Islet of Langerhans (tissue), 1 donor: Measurements from ENCODE around the gene EEFSEC.

Source experiments
- FAIRE-seq: peaks from one replicate; lab custom pipeline; 2011; peaks lifted over from hg19 to GRCh38; lab: Jason Lieb, UNC

EEFSEC gene

GRCh38 chr3:128336337-128337156 lies 183.3 kb downstream of the EEFSEC start:
- FAIRE-seq, result no peak

GRCh38 chr3:128337305-128337704 lies 184.0 kb downstream of the EEFSEC start:
- FAIRE-seq, result no peak

- no peak for FAIRE-seq
Observed at GRCh38 chr3:128338536-128339330, 185.5 kb downstream of the EEFSEC start.

GRCh38 chr3:128339491-128340012 lies 186.3 kb downstream of the EEFSEC start:
- FAIRE-seq, result no peak

GRCh38 chr3:128340198-128340903 lies 187.1 kb downstream of the EEFSEC start:
- FAIRE-seq, result no peak

- no peak for FAIRE-seq
Observed at GRCh38 chr3:128340904-128341555, 187.7 kb downstream of the EEFSEC start.

- no peak for FAIRE-seq
Observed at GRCh38 chr3:128341659-128342395, 188.5 kb downstream of the EEFSEC start.

GRCh38 chr3:128342701-128343180 lies 189.5 kb downstream of the EEFSEC start:
- no peak for FAIRE-seq

- no peak for FAIRE-seq
Observed at GRCh38 chr3:128343287-128344051, 190.2 kb downstream of the EEFSEC start.

GRCh38 chr3:128344052-128344735 lies 190.9 kb downstream of the EEFSEC start:
- no peak for FAIRE-seq

- no peak for FAIRE-seq
Observed at GRCh38 chr3:128345196-128345595, 191.9 kb downstream of the EEFSEC start.

GRCh38 chr3:128346562-128346961 lies 193.3 kb downstream of the EEFSEC start:
- FAIRE-seq, result no peak

- FAIRE-seq, result no peak
Observed at GRCh38 chr3:128347282-128347681, 194.0 kb downstream of the EEFSEC start.

GRCh38 chr3:128348075-128348474 lies 194.8 kb downstream of the EEFSEC start:
- FAIRE-seq, result no peak

GRCh38 chr3:128348805-128349531 lies 195.7 kb downstream of the EEFSEC start:
- no peak for FAIRE-seq

- FAIRE-seq, result no peak
Observed at GRCh38 chr3:128349963-128350599, 196.8 kb downstream of the EEFSEC start.

- no peak for FAIRE-seq
Observed at GRCh38 chr3:128351546-128351945, 198.3 kb downstream of the EEFSEC start.

GRCh38 chr3:128352326-128352725 lies 199.0 kb downstream of the EEFSEC start:
- no peak for FAIRE-seq
